ENCODE measurements around the gene FGD6. TPM values are rescaled to one million over a fixed set of nuclear protein-coding genes. Genes with fewer than 3 reads are reported as not detected.
A peak's percentile ranks its signal among the peaks of the same experiment; 100 is the strongest.

Gene FGD6
- 10 to 100 TPM in 6 of 7 donors, 1 to 10 TPM in 1; 7.0 to 18.7 (median 15.8) TPM for total RNA-seq
- polyA plus RNA-seq = 1 to 10 TPM; 4.5 to 5.3 TPM
- long read RNA-seq, donor 1, partial matches to known transcripts = 7 of 9 reads
- long read RNA-seq, donor 1, other reads (novel, unspliced or antisense) = 2 of 9 reads
- long read RNA-seq, donor 2, full-length matches to known transcripts = 2 of 2 reads
- long read RNA-seq, donor 2, partial matches to known transcripts = 0 of 2 reads
- long read RNA-seq, donor 2, other reads (novel, unspliced or antisense) = 0 of 2 reads
- long read RNA-seq, donor 3, full-length matches to known transcripts = 7 of 9 reads
- long read RNA-seq, donor 3, partial matches to known transcripts = 2 of 9 reads
- long read RNA-seq, donor 3, other reads (novel, unspliced or antisense) = 0 of 9 reads

DNA sequence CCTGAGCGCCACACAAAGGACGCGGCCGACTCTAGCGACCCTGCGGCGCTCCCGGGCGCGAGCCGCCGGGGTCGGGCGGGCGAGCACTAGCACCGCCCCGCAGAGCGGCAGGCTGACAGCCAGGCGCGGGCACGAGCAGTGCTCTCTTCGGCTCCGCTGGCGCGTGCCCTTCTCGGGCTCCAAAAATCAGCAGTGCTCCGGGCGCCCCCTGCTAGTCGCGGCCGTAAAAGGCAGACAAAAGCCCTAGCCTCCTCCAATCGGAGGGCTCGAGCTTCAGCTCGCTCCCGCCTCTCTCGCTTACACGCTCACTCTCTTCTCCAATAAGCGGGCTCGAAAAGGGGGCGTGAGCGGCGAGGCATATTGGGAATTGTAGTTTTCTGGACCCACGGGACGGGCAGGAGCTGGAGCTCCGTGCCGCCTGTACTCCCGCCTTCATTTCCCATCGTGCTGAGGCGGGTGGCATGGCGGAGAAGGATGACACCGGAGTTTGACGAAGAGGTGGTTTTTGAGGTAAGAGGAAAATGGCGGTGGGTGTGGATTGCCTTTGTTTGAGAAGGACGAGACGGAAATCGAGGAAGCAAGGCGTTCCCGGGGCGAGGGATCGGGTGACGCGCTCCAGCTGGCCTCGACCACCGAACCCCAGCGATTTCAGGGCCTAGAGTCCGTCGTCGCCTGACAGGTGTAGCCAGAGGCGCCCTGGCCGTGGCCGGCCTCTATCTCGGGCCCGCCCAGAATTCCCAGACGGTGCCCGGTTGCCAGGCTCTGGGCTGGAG lies at the start of gene FGD6, which contains the start of gene VEZT:
TSS of gene FGD6 (minus strand) at position 91 of the 773 bp plus-strand sequence. CDS start 227 bp downstream, outside the sequence.
TSS of gene VEZT (plus strand) at position 431 of the 773 bp plus-strand sequence. CDS start at position 475, 44 bp downstream.
- intact Hi-C loops (cut with DNase I) = loop anchor here in 3 of 4 donors (1.0 to 5.0 kb wide), 3 partner anchors 55 to 121 kb away; no protein-coding TSS in a partner anchor
- H3K36me3 ChIP-seq = no peaks in the 10 kb centered on the region
- peak; percentile 98 to 99 (median 98) for DNase-seq
- no peaks in the 10 kb centered on the region for H3K9me3 ChIP-seq
- peaks cover 7% of the 10 kb centered on the region for H3K4me1 ChIP-seq (ENCODE audit: insufficient read depth)
- H3K27me3 ChIP-seq = no peaks in the 10 kb centered on the region
- WGBS, 3 donors = 0 to 1% (median 0%) methylated on average over 50 to 75 of the region's 75 CpGs
- peak within 1 kb of the TSS; percentile 94 to 97 for H3K27ac ChIP-seq
- TF ChIP-seq POLR2A (IDR thresholded peaks at IDR 0.05) (peak; percentile 82), EP300 (IDR thresholded peaks at IDR 0.05) (peak; percentile 24)
- TF ChIP-seq, protein P1, sequence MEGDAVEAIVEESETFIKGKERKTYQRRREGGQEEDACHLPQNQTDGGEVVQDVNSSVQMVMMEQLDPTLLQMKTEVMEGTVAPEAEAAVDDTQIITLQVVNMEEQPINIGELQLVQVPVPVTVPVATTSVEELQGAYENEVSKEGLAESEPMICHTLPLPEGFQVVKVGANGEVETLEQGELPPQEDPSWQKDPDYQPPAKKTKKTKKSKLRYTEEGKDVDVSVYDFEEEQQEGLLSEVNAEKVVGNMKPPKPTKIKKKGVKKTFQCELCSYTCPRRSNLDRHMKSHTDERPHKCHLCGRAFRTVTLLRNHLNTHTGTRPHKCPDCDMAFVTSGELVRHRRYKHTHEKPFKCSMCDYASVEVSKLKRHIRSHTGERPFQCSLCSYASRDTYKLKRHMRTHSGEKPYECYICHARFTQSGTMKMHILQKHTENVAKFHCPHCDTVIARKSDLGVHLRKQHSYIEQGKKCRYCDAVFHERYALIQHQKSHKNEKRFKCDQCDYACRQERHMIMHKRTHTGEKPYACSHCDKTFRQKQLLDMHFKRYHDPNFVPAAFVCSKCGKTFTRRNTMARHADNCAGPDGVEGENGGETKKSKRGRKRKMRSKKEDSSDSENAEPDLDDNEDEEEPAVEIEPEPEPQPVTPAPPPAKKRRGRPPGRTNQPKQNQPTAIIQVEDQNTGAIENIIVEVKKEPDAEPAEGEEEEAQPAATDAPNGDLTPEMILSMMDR (IDR thresholded peaks at IDR 0.05) = peak in 2 of 3 donors; percentile 76 to 84
- peak within 1 kb of the TSS; percentile 81 for H3K4me3 ChIP-seq

DNA sequence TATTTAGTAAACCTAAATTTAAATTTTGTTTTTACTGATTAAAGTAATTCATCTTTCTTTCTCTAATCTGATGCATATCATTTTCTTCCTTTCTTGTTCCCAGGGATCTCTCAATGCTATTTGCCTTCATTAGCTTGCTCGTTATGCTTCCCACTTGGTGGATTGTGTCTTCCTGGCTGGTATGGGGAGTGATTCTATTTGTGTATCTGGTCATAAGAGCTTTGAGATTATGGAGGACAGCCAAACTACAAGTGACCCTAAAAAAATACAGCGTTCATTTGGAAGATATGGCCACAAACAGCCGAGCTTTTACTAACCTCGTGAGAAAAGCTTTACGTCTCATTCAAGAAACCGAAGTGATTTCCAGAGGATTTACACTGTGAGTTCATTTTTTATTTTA lies 49.0 kb upstream of the FGD6 start:
- Histone ChIP-seq H3K9me3 (no peaks in the 10 kb centered on the region), H3K4me3 (no peak overlapping the region), H3K4me1 (ENCODE audit: insufficient read depth) (peaks cover 2% of the 10 kb centered on the region), H3K27ac (no peak overlapping the region), H3K27me3 (no peaks in the 10 kb centered on the region), H3K36me3 (no peaks in the 10 kb centered on the region)
- WGBS, 3 donors = 81 to 85% (median 85%) methylated on average over 6 of the region's 6 CpGs
- DNase-seq = no peak
- TF ChIP-seq POLR2A (IDR thresholded peaks at IDR 0.05) = no peak
- no peak for TF ChIP-seq EP300 (IDR thresholded peaks at IDR 0.05)
- TF ChIP-seq, protein P1 (IDR thresholded peaks at IDR 0.05) = no peak
- intact Hi-C loops (cut with DNase I) = no loop called here

DNA sequence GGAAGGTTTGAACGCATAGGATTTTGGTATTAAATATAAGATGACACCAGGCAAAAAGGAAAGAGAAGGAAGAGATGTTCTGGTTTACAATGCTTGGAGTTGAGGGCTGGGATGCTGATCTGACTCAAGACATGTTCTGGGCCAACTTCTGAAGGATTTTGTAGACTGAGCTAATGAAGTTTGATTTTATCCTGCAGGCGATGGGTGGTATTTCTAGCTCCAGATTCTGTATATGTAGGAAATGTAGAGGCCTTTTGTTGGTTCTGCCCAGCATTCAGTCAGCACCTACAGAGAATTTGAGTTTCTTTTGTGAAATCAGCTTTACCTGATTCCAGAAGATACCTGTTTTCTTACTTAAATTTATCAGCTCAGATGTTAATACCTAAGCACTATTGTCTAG lies 48.5 kb upstream of the FGD6 start:
- H3K27me3 ChIP-seq = no peaks in the 10 kb centered on the region
- no peak overlapping the region for H3K27ac ChIP-seq
- H3K4me3 ChIP-seq = no peak overlapping the region
- H3K9me3 ChIP-seq = no peaks in the 10 kb centered on the region
- peaks cover 2% of the 10 kb centered on the region for H3K4me1 ChIP-seq (ENCODE audit: insufficient read depth)
- H3K36me3 ChIP-seq = no peaks in the 10 kb centered on the region
- TF ChIP-seq, protein P1 (IDR thresholded peaks at IDR 0.05) = no peak
- TF ChIP-seq POLR2A (IDR thresholded peaks at IDR 0.05) (no peak), EP300 (IDR thresholded peaks at IDR 0.05) (no peak)
- WGBS, 3 donors = 87 to 94% (median 94%) methylated on average over 2 of the region's 2 CpGs
- DNase-seq = no peak
- intact Hi-C loops (cut with DNase I) = no loop called here

DNA sequence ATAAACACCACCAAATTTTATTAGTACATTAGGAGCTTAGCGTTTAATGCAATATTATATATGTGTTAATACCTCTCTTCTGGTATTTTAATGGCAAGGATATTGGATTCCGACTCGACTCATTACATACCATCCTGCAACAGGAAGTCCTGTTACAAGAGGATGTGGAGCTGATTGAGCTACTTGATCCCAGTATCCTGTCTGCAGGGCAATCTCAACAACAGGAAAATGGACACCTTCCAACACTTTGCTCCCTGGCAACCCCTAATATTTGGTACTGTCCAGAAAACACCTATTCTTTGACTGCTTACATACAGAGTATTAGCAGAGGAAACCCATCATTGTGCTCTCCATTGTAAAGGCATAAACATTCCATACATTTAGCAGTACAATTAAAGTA lies 45.5 kb upstream of the FGD6 start:
- no peak for TF ChIP-seq POLR2A (IDR thresholded peaks at IDR 0.05)
- TF ChIP-seq EP300 (IDR thresholded peaks at IDR 0.05) = no peak
- TF ChIP-seq, protein P1 (IDR thresholded peaks at IDR 0.05) = no peak
- WGBS, 3 donors = 83 to 87% (median 84%) methylated on average over 3 of the region's 3 CpGs
- no peak overlapping the region for H3K4me3 ChIP-seq
- H3K9me3 ChIP-seq = no peaks in the 10 kb centered on the region
- H3K36me3 ChIP-seq = no peaks in the 10 kb centered on the region
- H3K27me3 ChIP-seq = no peaks in the 10 kb centered on the region
- H3K4me1 ChIP-seq (ENCODE audit: insufficient read depth) = peaks cover 2% of the 10 kb centered on the region
- H3K27ac ChIP-seq = no peak overlapping the region
- intact Hi-C loops (cut with DNase I) = no loop called here
- DNase-seq = no peak

Data from ovary (tissue), 10 donors.